ENCODE results near the gene INPP5A.

DNA sequence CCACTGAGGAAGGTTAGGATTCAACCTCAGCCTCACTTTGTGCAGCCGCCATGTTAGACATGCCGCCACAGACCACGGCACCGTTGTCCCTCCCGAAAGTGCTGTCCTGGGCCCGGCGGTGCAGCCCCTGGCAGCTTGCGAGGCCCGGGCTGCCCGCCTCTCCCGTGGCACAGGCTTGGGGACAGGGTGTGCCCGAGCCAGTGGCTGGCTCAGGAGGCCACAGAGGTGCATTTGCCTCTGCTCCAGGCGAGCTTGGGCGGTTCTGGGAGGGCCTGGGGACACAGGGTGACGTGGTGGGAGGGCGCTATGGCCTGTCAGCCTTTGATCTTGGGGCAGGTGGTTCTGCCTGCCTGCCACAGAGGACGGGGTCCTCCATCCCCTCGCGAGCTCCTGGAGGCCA lies 207.3 kb downstream of the INPP5A start:
- TF ChIP-seq, protein P1, sequence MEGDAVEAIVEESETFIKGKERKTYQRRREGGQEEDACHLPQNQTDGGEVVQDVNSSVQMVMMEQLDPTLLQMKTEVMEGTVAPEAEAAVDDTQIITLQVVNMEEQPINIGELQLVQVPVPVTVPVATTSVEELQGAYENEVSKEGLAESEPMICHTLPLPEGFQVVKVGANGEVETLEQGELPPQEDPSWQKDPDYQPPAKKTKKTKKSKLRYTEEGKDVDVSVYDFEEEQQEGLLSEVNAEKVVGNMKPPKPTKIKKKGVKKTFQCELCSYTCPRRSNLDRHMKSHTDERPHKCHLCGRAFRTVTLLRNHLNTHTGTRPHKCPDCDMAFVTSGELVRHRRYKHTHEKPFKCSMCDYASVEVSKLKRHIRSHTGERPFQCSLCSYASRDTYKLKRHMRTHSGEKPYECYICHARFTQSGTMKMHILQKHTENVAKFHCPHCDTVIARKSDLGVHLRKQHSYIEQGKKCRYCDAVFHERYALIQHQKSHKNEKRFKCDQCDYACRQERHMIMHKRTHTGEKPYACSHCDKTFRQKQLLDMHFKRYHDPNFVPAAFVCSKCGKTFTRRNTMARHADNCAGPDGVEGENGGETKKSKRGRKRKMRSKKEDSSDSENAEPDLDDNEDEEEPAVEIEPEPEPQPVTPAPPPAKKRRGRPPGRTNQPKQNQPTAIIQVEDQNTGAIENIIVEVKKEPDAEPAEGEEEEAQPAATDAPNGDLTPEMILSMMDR (IDR thresholded peaks at IDR 0.05 in 2 of 3, conservative IDR thresholded peaks at IDR 0.05 in 1 of 3; ENCODE audit: borderline replicate concordance in 1 of 3, insufficient read depth in 1 of 3, low read depth in 2 of 3, low read length in 2 of 3) = no peak
- TF ChIP-seq ELF1 (IDR thresholded peaks at IDR 0.05; ENCODE audit: borderline replicate concordance, low read depth) (no peak), ZNF274 (IDR thresholded peaks at IDR 0.05; ENCODE audit: low read depth, low read length) (no peak), FOSL1 (IDR thresholded peaks at IDR 0.05; ENCODE audit: low read depth) (no peak), POLR2A (IDR thresholded peaks at IDR 0.05; ENCODE audit: borderline replicate concordance, extremely low read depth, insufficient read depth, insufficient read length) (no peak)
- TF ChIP-seq, protein P2, sequence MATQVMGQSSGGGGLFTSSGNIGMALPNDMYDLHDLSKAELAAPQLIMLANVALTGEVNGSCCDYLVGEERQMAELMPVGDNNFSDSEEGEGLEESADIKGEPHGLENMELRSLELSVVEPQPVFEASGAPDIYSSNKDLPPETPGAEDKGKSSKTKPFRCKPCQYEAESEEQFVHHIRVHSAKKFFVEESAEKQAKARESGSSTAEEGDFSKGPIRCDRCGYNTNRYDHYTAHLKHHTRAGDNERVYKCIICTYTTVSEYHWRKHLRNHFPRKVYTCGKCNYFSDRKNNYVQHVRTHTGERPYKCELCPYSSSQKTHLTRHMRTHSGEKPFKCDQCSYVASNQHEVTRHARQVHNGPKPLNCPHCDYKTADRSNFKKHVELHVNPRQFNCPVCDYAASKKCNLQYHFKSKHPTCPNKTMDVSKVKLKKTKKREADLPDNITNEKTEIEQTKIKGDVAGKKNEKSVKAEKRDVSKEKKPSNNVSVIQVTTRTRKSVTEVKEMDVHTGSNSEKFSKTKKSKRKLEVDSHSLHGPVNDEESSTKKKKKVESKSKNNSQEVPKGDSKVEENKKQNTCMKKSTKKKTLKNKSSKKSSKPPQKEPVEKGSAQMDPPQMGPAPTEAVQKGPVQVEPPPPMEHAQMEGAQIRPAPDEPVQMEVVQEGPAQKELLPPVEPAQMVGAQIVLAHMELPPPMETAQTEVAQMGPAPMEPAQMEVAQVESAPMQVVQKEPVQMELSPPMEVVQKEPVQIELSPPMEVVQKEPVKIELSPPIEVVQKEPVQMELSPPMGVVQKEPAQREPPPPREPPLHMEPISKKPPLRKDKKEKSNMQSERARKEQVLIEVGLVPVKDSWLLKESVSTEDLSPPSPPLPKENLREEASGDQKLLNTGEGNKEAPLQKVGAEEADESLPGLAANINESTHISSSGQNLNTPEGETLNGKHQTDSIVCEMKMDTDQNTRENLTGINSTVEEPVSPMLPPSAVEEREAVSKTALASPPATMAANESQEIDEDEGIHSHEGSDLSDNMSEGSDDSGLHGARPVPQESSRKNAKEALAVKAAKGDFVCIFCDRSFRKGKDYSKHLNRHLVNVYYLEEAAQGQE (IDR thresholded peaks at IDR 0.05; ENCODE audit: low read depth) = no peak
